HUDEP-2 (cell line): ENCODE data around the gene SLC16A7.
A peak's percentile ranks its signal among the peaks of the same experiment; 100 is the strongest.

ENCODE experiments used
- DNase-seq, 76 experiments: peaks; one replicate each; lab custom pipeline; 2025; ENCODE audit not compliant: unreplicated experiment in 76 of 76; lab: John Stamatoyannopoulos, UW

Gene SLC16A7

DNA sequence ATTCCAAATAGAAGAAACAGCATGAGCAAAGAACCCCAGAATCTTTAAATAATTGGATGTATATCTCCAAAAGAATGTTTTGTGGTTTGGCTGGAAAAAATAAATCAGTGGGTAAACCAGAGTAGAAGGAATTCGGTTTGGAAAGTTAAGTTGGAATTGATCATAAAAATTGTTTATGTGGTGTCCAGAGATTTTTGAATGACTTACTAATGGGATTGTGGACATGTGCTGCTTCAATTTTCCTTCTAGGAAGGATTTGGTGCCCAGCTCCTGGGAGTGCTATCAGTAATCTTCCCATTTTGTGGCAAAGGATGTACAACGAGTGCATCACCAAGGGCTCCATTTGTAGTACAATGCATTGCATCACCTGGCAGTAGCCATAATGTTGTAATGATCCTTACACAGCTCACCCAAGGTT lies 224.8 kb downstream of the SLC16A7 start:
- no peak for DNase-seq

DNA sequence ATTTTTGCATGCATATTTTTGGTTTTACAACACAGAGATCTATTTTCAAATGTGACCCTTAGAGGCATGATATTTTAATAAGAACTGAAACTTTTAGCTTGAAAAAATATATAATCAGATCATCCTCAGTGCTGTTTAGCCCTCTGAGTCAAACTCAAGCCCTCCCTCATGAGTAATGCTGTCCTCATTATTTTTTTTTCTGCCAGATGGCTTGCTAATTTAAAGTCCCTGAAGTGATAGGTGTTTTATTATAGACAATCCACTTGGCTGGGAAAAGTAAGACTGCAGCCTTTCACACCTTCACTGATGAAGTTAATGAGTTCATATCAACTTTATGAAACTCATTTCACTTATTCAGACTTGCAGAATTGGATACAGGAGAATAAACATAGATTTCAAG lies 227.7 kb downstream of the SLC16A7 start:
- DNase-seq: no peak

DNA sequence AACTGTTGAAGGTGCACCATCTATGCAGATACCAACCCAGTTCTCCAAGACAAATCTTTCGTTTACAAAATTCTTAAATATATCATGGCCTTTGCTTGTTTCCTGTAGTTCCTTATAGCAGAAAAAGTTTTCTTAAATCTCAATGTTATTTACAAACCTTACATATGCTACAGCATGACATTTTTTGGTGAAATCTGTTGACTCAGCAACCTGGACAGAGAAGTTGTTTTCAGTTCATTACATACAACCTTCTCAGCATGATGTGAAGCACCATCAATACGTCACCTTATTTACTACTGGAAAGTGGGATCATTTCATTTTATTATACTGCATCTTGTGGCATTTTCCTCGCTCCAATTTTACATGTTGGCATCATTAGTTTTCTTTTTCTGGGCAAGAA lies 231.9 kb downstream of the SLC16A7 start:
- no peak for DNase-seq

DNA sequence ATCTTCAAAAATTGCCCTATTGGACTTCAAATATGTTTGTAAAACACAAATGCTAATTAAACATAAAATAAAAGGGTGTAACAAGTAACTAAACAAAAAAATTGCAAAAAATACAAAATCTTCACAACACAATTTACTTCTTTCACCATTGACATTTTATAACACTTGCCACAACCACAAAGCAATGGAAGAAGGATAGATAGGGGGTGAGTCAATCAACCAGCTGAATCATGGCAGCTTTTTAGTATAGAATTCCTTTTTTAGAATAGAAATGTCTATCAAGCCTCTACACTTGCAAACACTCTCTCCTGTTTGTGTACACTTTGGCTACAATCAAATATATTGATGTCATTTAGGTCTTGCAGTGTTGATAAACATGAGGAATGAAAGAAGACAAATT lies 232.7 kb downstream of the SLC16A7 start:
- no peak for DNase-seq

DNA sequence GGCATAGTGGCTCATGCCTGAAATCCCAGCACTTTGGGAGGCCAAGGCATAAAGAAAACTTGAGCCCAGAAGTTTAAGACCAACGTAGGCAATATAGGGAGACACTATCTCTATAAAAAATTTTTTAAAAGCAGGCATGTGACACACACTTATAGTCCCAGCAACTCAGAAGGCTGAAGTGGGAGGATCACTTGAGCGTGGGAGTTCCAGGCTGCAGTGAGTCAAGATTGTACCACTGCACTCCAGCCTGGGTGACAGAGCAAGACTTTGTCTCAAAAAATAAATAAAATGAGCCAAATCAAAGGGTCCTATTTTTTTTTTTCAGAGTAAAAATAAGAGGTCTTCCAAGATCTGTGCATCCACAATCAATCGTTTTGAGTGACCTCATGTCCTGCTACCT lies 237.6 kb downstream of the SLC16A7 start:
- peak in 24 of 76 experiments; percentile 1 to 66 (median 20) for DNase-seq

DNA sequence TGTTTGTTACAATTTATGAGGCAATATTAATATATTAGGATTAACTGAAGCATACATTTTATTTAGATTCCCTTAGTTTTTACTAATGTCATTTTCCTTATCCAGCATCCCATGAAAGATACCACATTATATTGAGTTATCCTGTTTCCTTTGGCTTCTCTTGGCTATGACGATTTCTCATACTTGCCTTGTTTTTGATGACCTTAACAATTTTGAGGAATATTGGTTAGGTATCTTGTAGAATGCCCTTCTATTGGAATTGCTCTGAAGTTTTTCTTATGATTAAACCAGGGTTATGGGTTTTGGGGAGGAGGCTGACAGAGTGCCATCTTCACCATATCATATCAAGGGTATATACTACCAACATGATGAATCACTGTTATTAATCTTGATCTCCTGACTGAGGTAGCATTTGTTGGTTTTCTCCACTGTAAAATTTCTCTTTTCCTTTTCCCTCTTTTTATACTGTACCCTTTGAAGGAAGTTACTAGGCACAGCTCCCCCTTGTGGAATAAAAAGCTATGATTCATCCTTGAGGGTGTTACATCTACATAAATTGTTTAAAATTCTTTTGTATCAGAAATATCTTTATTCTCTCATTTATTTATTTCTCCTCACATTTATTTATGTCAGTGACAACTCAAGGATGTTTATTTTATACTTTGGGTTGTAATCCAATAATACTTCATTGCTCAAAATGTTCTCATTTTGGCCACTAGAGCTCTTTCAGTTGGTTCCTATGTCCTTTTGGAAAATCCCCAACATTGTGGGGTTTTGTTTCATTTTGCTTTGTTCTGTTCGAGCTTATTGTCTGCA lies 239.0 kb downstream of the SLC16A7 start:
- DNase-seq: peak in 6 of 76 experiments; percentile 3 to 14 (median 6)
